ENCODE measurements around the gene CNTN4. TPM values are rescaled to one million over a fixed set of nuclear protein-coding genes. Genes with fewer than 3 reads are reported as not detected.

The CNTN4 gene
- total and polyA plus RNA-seq, 4 donors, result 1.5 to 30.7 (median 5.7) TPM

DNA sequence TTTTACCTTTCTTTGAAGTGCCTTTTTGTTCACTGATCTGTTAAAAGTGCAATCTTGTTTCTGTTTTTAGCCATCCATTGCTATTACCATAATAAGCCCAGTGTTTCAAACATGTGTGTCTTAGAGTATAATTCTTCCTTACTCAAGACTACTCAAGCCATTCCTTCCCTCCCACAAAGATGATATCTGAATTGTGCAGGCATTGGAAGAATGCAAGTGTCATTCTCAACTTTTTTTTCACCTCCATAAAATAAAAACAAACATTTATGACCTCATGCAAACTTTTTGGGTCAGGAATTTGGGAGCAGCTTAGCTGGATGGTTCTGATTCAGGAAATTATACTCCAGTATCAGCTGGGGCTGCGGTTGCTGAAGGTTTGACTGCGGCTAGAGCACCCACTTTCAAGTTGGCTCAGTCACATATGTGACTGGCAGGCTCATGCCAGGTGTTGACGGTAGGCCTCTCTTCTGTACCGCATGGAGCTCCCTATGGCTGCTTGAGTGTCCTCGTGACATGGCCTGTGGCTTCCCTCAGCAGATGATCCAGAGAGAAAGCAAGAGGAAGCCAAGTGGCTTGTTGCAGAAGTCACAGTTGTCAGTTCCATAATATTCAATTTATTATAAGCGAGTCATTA is 490.8 kb downstream of the CNTN4 start:
- H3K27me3 ChIP-seq (ENCODE audit: control insufficient read depth in 3 of 3, insufficient read depth in 3 of 3, low read length in 2 of 3), result no peaks in the 10 kb centered on the region
- no peak for DNase-seq
- WGBS, 2 donors, result 84 to 94% methylated on average over 6 of the region's 6 CpGs
- H3K9me3 ChIP-seq (ENCODE audit: control insufficient read depth in 4 of 4, insufficient read depth in 3 of 4, low read length in 3 of 4), result no peaks in the 10 kb centered on the region
- no peak overlapping the region for H3K9ac ChIP-seq (ENCODE audit: insufficient read depth in 1 of 2, low read length in 2 of 2)
- no peaks in the 10 kb centered on the region for H3K4me1 ChIP-seq (ENCODE audit: control insufficient read depth in 5 of 5, insufficient read depth in 5 of 5, low read length in 5 of 5)
- no peak overlapping the region for H3K27ac ChIP-seq (ENCODE audit: low read depth in 1 of 2, low read length in 1 of 2)
- TF ChIP-seq, protein P1, sequence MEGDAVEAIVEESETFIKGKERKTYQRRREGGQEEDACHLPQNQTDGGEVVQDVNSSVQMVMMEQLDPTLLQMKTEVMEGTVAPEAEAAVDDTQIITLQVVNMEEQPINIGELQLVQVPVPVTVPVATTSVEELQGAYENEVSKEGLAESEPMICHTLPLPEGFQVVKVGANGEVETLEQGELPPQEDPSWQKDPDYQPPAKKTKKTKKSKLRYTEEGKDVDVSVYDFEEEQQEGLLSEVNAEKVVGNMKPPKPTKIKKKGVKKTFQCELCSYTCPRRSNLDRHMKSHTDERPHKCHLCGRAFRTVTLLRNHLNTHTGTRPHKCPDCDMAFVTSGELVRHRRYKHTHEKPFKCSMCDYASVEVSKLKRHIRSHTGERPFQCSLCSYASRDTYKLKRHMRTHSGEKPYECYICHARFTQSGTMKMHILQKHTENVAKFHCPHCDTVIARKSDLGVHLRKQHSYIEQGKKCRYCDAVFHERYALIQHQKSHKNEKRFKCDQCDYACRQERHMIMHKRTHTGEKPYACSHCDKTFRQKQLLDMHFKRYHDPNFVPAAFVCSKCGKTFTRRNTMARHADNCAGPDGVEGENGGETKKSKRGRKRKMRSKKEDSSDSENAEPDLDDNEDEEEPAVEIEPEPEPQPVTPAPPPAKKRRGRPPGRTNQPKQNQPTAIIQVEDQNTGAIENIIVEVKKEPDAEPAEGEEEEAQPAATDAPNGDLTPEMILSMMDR (IDR thresholded peaks at IDR 0.05; ENCODE audit: control extremely low read depth, extremely low read depth), result no peak
- no peak overlapping the region for H3K4me3 ChIP-seq
- no peaks in the 10 kb centered on the region for H3K36me3 ChIP-seq (ENCODE audit: control insufficient read depth in 4 of 4, insufficient read depth in 4 of 4, low read length in 4 of 4)
- no peak for ATAC-seq (ENCODE audit: insufficient read depth, low FRiP score)

DNA sequence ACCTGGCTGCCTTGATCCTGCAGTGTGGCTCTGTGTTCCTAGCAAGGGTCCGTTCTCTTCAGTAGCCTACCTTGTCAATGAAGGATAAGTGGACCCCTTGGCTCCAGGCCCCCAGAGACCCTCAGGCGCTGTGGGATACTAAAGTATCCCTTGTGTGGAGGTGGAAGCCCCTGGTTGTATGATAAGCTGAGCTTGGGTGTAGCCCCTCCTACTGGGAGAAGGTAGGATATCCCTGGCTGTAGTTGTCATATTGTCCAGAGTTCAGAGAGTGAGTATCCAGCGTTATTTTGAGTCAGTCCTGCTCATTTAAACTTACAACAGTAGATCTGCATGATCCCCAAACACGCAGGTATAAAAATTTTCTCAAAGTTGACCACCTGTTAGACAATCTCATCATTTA is 496.8 kb downstream of the CNTN4 start:
- H3K27ac ChIP-seq (ENCODE audit: low read depth in 1 of 2, low read length in 1 of 2), result no peak overlapping the region
- no peaks in the 10 kb centered on the region for H3K4me1 ChIP-seq (ENCODE audit: control insufficient read depth in 5 of 5, insufficient read depth in 5 of 5, low read length in 5 of 5)
- H3K36me3 ChIP-seq (ENCODE audit: control insufficient read depth in 4 of 4, insufficient read depth in 4 of 4, low read length in 4 of 4), result no peaks in the 10 kb centered on the region
- TF ChIP-seq, protein P1 (IDR thresholded peaks at IDR 0.05; ENCODE audit: control extremely low read depth, extremely low read depth), result no peak
- H3K9me3 ChIP-seq (ENCODE audit: control insufficient read depth in 4 of 4, insufficient read depth in 3 of 4, low read length in 3 of 4), result no peaks in the 10 kb centered on the region
- H3K9ac ChIP-seq (ENCODE audit: insufficient read depth in 1 of 2, low read length in 2 of 2), result no peak overlapping the region
- no peak overlapping the region for H3K4me3 ChIP-seq
- 82 to 92% methylated on average over 4 of the region's 4 CpGs for WGBS, 2 donors
- no peak for DNase-seq
- no peaks in the 10 kb centered on the region for H3K27me3 ChIP-seq (ENCODE audit: control insufficient read depth in 3 of 3, insufficient read depth in 3 of 3, low read length in 2 of 3)
- ATAC-seq (ENCODE audit: insufficient read depth, low FRiP score), result no peak

DNA sequence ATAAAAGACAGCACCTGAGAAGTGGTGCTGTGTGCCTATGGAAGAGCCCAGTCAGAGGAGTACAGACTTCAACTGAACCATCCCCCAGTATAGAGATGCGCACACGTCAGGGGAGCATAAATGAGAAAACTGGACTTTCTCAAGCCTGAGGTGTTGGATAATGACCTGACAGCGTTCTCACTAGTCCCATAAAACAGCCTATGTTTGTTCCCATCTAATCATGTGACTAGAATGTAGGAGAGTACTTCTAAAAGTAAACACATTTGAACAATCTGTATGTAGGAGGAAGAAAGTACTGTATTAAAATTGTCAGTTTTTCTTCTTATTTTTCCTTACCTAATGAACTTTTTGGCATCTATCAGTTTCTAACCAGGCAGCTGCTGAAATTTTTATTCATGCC is 498.9 kb downstream of the CNTN4 start:
- DNase-seq, result no peak
- H3K9ac ChIP-seq (ENCODE audit: insufficient read depth in 1 of 2, low read length in 2 of 2), result no peak overlapping the region
- H3K27ac ChIP-seq (ENCODE audit: low read depth in 1 of 2, low read length in 1 of 2), result no peak overlapping the region
- 72 to 78% methylated on average over 3 of the region's 3 CpGs for WGBS, 2 donors
- no peaks in the 10 kb centered on the region for H3K9me3 ChIP-seq (ENCODE audit: control insufficient read depth in 4 of 4, insufficient read depth in 3 of 4, low read length in 3 of 4)
- no peak for ATAC-seq (ENCODE audit: insufficient read depth, low FRiP score)
- TF ChIP-seq, protein P1 (IDR thresholded peaks at IDR 0.05; ENCODE audit: control extremely low read depth, extremely low read depth), result no peak
- H3K27me3 ChIP-seq (ENCODE audit: control insufficient read depth in 3 of 3, insufficient read depth in 3 of 3, low read length in 2 of 3), result no peaks in the 10 kb centered on the region
- H3K4me1 ChIP-seq (ENCODE audit: control insufficient read depth in 5 of 5, insufficient read depth in 5 of 5, low read length in 5 of 5), result no peaks in the 10 kb centered on the region
- H3K4me3 ChIP-seq, result no peak overlapping the region
- no peaks in the 10 kb centered on the region for H3K36me3 ChIP-seq (ENCODE audit: control insufficient read depth in 4 of 4, insufficient read depth in 4 of 4, low read length in 4 of 4)

DNA sequence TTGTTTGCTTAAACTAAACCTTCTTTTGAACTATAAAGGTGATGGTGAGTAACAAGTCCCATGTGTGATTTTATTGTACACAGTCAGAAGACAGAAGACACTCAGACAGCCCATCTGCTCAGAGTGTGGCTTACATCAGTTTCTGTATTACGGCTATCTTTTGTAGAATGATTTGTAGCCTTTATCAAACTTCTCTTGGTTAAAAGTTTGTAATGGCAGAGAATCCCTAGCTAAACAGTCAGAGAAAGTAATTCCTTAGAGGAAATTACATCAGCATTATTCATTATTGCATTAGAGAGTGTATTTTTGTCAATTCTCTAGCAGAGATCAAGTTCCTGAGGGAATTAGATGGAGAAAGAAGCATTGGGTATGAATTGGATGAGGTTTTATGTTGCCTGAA is 500.8 kb downstream of the CNTN4 start:
- TF ChIP-seq, protein P1 (IDR thresholded peaks at IDR 0.05; ENCODE audit: control extremely low read depth, extremely low read depth), result no peak
- no peak overlapping the region for H3K4me3 ChIP-seq
- DNase-seq, result no peak
- no peaks in the 10 kb centered on the region for H3K27me3 ChIP-seq (ENCODE audit: control insufficient read depth in 3 of 3, insufficient read depth in 3 of 3, low read length in 2 of 3)
- no peaks in the 10 kb centered on the region for H3K4me1 ChIP-seq (ENCODE audit: control insufficient read depth in 5 of 5, insufficient read depth in 5 of 5, low read length in 5 of 5)
- no peak overlapping the region for H3K27ac ChIP-seq (ENCODE audit: low read depth in 1 of 2, low read length in 1 of 2)
- no peak for ATAC-seq (ENCODE audit: insufficient read depth, low FRiP score)
- no peaks in the 10 kb centered on the region for H3K9me3 ChIP-seq (ENCODE audit: control insufficient read depth in 4 of 4, insufficient read depth in 3 of 4, low read length in 3 of 4)
- no peak overlapping the region for H3K9ac ChIP-seq (ENCODE audit: insufficient read depth in 1 of 2, low read length in 2 of 2)
- 89 to 93% methylated on average over 1 of the region's 1 CpG for WGBS, 2 donors
- no peaks in the 10 kb centered on the region for H3K36me3 ChIP-seq (ENCODE audit: control insufficient read depth in 4 of 4, insufficient read depth in 4 of 4, low read length in 4 of 4)
